Right lobe of liver (tissue), 6 donors: ENCODE results near the gene RND3. TPM values are rescaled to one million over a fixed set of nuclear protein-coding genes. Genes with fewer than 3 reads are reported as not detected.

Source experiments
- ATAC-seq, 4 donors: fragments of 200-7000 bp; cut with Tn5 transposase; one replicate each; pipeline ENCODE4 v1.9.1; 2020; ENCODE audit warnings: mild to moderate bottlenecking in 4 of 4, moderate library complexity in 4 of 4
- DNase-seq, 3 donors: peaks; one replicate each; pipeline ENCODE4 v3.0.0-alpha.2; 2020
- H3K27ac ChIP-seq, 3 donors: fragments of 200-600 bp; one replicate each; pipeline ENCODE4 v1.8.0; 2022
- H3K27me3 ChIP-seq, 2 donors: fragments of 200-600 bp; one replicate each; pipeline ENCODE4 v1.8.0; 2022
- H3K36me3 ChIP-seq, 4 donors: fragments of 200-600 bp; sonication (generic) in 1 of 4; one replicate each; pipeline versions ENCODE4 v1.5.1 to v1.8.0; 2017 to 2022; ENCODE audit warnings: control low read depth in 1 of 4
- H3K4me1 ChIP-seq, 4 donors: fragments of 200-600 bp; sonication (generic) in 1 of 4; one replicate each; pipeline versions ENCODE4 v1.5.1 to v1.8.0; 2017 to 2022; ENCODE audit warnings: control low read depth in 1 of 4
- H3K4me3 ChIP-seq, 3 donors: fragments of 200-600 bp; one replicate each; pipeline ENCODE4 v1.8.0; 2022
- H3K9me3 ChIP-seq, 4 donors: fragments of 200-600 bp; sonication (generic) in 1 of 4; one replicate each; pipeline versions ENCODE4 v1.5.1 to v1.8.0; 2017 to 2022; ENCODE audit warnings: control low read depth in 1 of 4
- CTCF ChIP-seq, 4 donors: fragments of 200-600 bp in 3 of 4; fragments of 450-650 bp in 1 of 4; IDR thresholded peaks; one replicate each; pipeline versions ENCODE4 v1.5.1 to v1.8.0; 2016 to 2022; ENCODE audit warnings: antibody characterized with exemption in 4 of 4, mild to moderate bottlenecking in 2 of 4
- POLR2A ChIP-seq: fragments of 450-650 bp; IDR thresholded peaks from one replicate; pipeline ENCODE4 v1.6.1; 2017; ENCODE audit warnings: antibody characterized with exemption, mild to moderate bottlenecking
- WGBS: methylation state at CpG from one replicate; pipeline ENCODE4 v1.1.6; 2018; ENCODE audit warnings: low coverage, low lambda C conversion rate; ENCODE audit not compliant: insufficient coverage; ENCODE audit errors: missing lambda C conversion rate; 5-methylcytosine and 5-hydroxymethylcytosine counted together
- intact Hi-C, 2 donors: fragments of 100-400 bp; cut with DNase I; formaldehyde crosslinking; loops; one replicate each; pipeline versions ENCODE4 v1.11.2 to v1.14.1; 2022
- total RNA-seq, 6 experiments: library from RNA; depleted of rRNA in 2 of 6; stranded (reverse); fragments of >200 nt in 2 of 6; fragmentation: NEBNext Ultra II Directional in 3 of 6; extraction: Animal tissue kit (Norgen Biotek cat#: 25700) in 3 of 6; gene quantifications; one replicate each; pipeline versions ENCODE4 v1.1.0 to v1.2.4, GENCODE V29; 2016 to 2023
- donor health status: DM: no; HTN: yes; CAD: no.
- donor health status: DM: no; HTN: no; CAD: no.
- donor health status: DM: no; HTN: no; CAD: no.
- donor health status: DM: no; HTN: yes; CAD: no.
- donor health status: DM: no; HTN: yes; CAD: no.

The RND3 gene
- total RNA-seq, 6 experiments from 2014 or later = 20.0 to 70.5 (median 36.8) TPM

- TF ChIP-seq POLR2A (no peak), CTCF (IDR thresholded peaks at IDR 0.05) (no peak)
- H3K36me3 ChIP-seq = no peaks in the 10 kb centered on the region
- ATAC-seq (no peak), DNase-seq (no peak)
- no peak overlapping the region for H3K4me3 ChIP-seq
- no peaks in the 10 kb centered on the region for H3K9me3 ChIP-seq
- no peaks in the 10 kb centered on the region for H3K4me1 ChIP-seq
- no peaks in the 10 kb centered on the region for H3K27me3 ChIP-seq
- WGBS = 46% methylated on average over 3 of the region's 4 CpGs
- H3K27ac ChIP-seq = no peak overlapping the region
- intact Hi-C loops = no loop called here
Observed at GRCh38 chr2:150426724-150427123, 60.7 kb downstream of the RND3 start.

GRCh38 chr2:150426315-150426714 lies 61.2 kb downstream of the RND3 start:
- Histone ChIP-seq H3K9me3 (no peaks in the 10 kb centered on the region), H3K27me3 (no peaks in the 10 kb centered on the region), H3K4me1 (no peaks in the 10 kb centered on the region), H3K4me3 (no peak overlapping the region), H3K27ac (no peak overlapping the region), H3K36me3 (no peaks in the 10 kb centered on the region)
- TF ChIP-seq POLR2A (no peak), CTCF (IDR thresholded peaks at IDR 0.05) (no peak)
- 76% methylated on average over 2 of the region's 2 CpGs for WGBS
- intact Hi-C loops = no loop called here
- no peak for DNase-seq
- ATAC-seq = peak in 2 of 4 donors; percentile 18 to 37

GRCh38 chr2:150425121-150425955 lies 62.1 kb downstream of the RND3 start:
- 61% methylated on average over 21 of the region's 22 CpGs for WGBS
- H3K9me3 ChIP-seq = no peaks in the 10 kb centered on the region
- peak in 1 of 3 donors; percentile 22 for DNase-seq
- no peak overlapping the region for H3K4me3 ChIP-seq
- TF ChIP-seq CTCF (IDR thresholded peaks at IDR 0.05) = peak in 3 of 4 donors; percentile 12 to 36 (median 29)
- no peak for TF ChIP-seq POLR2A
- no peaks in the 10 kb centered on the region for H3K4me1 ChIP-seq
- intact Hi-C loops = no loop called here
- H3K36me3 ChIP-seq = no peaks in the 10 kb centered on the region
- peak; percentile 52 to 66 (median 62) for ATAC-seq
- no peak overlapping the region for H3K27ac ChIP-seq
- no peaks in the 10 kb centered on the region for H3K27me3 ChIP-seq

- intact Hi-C loops = no loop called here
- H3K36me3 ChIP-seq = no peaks in the 10 kb centered on the region
- no peak overlapping the region for H3K27ac ChIP-seq
- peaks cover 0 to 2% (median 0%) of the 10 kb centered on the region in 4 donors for H3K4me1 ChIP-seq
- H3K4me3 ChIP-seq = no peak overlapping the region
- 76% methylated on average over 6 of the region's 6 CpGs for WGBS
- DNase-seq (no peak), ATAC-seq (no peak)
- TF ChIP-seq POLR2A (no peak), CTCF (IDR thresholded peaks at IDR 0.05) (no peak)
- no peaks in the 10 kb centered on the region for H3K27me3 ChIP-seq
- no peaks in the 10 kb centered on the region for H3K9me3 ChIP-seq
Observed at GRCh38 chr2:150424406-150424805, 63.1 kb downstream of the RND3 start.
